GM18873 (cell line): ENCODE results near the gene GNB2.
A peak's percentile ranks its signal among the peaks of the same experiment; 100 is the strongest.
"Not testable (repeated sequence)": the region's sequence is repeated elsewhere in the genome, so short reads cannot be mapped to it uniquely, and the experiment has no call there.

Experiments used
- ATAC-seq: cut with Tn5 transposase; IDR thresholded peaks from one replicate; pipeline ENCODE4 v1.9.1; 2021; ENCODE audit warnings: mild to moderate bottlenecking, moderate library complexity, moderate number of reproducible peaks; ENCODE audit not compliant: unreplicated experiment, low FRiP score

Gene GNB2

DNA sequence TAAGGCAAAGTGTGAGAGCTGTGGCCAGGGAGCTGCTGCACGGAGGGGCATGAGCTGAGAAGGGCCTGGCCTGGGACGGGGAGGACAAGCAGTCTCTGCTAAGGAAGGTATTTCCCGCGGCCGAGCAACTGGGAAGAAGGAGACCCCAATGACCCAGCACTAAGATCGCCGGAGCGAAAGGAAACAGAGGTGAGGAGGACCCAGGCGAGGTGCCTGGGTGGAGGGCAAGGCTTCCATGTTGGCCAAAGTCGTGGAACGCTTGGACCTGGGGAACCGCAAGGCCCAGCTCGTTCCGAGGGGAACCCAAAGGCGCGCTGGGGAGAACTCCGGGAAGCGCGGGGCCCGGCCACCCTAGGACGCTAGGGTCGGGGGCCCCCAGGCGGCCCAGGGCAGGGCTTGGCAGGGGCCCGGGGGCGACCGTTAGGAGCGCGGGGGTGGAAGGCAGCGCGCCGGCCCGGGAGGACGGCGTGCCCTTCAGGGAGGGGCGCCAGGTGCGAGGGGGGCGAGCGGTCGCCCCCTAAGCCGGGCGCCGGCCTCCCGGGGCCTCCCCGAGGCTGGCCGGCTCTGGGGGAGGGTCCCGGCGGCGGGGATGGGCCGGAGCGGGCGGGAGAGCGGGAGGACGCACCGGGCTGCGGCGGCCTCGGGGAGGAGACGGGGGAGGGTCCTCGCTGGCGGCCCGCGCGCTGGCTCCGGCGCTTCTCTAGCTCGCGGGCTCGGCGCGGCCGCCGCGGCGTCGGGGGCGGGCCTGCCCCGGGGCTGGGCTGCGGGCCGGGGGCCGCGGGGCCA lies 20.0 kb downstream of the GNB2 start:
- no peak for ATAC-seq

DNA sequence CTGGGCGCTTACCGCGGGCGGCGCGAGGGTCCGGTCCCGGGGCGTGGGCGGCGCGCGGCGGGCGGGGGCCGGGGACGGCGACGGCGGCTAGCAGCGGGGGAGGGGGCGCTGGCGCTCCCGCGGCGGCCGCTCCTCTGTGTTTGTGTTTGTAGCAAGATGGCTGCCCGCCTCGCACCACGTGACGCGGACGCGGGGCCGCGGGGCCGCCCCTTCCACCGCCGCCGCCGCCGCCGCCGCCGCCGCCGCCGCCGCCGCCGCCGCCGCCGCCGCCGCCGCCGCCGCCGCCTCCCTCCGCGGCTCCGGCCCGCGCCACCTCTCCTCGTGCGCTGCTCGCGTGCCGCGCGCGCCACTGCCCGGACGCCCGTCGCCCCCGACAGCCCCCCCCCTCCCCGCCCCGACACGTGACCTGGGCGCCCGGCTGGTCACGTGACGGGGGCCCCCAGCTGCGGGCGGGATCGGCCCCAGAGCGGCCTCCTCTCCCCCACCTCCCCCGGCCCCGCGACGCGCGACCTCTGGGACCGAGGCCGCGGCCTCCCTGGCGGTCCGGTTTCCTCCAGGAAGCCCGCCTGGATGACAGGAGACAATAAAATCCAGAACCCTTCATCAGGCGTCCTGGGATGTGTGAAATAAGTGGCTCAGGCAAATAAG lies 20.7 kb downstream of the GNB2 start, which contains the start of gene GIGYF1:
TSS of gene GIGYF1 (minus strand) at position 153 of the 648 bp plus-strand sequence. CDS start 6,012 bp downstream, outside the sequence.
- ATAC-seq, result no peak

- ATAC-seq, result no peak
Measured at GRCh38 chr7:100696123-100696521, 22.6 kb downstream of the GNB2 start.

- no peak for ATAC-seq
Measured at GRCh38 chr7:100699018-100699417, 25.5 kb downstream of the GNB2 start.

- not testable (repeated sequence) for ATAC-seq
Measured at GRCh38 chr7:100701089-100701488, 27.5 kb downstream of the GNB2 start.

DNA sequence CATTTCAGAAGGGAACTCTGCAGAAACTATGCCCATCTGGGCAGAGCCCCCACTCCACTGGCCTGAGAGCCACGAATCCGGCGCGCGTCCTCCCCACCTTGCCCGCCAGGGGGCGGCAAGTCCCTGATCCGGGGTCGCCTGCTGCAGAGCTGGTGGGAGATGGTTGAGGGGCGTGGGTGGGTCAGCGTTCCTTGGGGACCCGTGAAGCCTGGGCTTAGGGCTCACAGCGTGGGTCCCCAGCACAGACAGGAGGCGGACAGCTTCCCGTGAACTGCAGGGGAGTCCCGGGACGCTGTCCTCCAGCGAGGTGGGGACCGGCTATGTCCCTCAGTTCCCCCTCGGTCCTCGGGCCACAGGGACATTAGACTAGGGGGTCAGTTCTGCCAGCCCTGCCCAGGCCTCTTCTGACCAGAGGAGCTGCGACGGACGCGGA lies 31.8 kb downstream of the GNB2 start:
- peak; percentile 56 for ATAC-seq

DNA sequence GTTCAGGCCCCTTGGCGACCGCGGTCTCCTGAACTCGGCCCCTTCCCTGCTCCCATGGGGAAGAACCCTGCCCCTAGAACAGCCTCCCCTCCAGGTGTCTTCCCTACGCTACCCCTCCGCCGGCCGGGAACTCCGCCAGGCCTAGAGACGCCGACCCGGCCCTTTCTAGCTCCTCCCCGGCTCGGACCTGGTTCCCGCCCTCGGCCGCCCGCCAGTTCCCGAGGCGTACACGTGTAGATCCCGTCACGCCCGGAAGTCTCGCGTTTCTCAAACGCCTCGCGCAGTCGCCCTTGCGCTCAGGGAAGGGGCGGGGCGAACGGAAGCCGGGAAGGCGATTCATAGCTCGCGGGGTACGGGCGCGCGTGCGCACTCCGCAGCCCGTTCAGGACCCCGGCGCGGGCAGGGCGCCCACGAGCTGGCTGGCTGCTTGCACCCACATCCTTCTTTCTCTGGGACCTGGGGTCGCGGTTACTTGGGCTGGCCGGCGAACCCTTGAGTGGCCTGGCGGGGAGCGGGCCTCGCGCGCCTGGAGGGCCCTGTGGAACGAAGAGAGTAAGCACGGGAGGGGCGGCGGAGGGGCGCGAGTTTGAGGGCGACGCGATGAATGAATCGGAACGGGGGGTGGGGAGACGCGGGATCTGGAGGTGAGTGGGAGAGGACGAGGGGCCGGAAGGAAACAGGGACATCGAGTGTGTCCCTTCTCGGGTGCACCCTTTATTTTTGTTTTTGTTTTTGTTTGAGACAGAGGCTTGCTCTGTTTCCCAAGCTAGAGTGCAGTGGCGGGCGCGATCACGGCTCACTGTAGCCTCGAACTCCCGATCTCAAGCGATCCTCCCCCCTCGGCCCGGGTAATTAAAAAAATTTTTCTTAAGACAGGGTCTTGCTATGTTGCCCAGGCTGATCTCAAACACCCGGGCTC lies 32.5 kb downstream of the GNB2 start, which contains the start of gene POP7:
TSS of gene POP7 (plus strand) at position 369 of the 919 bp plus-strand sequence. CDS start 710 bp downstream, outside the sequence.
- ATAC-seq, result peak; percentile 63

DNA sequence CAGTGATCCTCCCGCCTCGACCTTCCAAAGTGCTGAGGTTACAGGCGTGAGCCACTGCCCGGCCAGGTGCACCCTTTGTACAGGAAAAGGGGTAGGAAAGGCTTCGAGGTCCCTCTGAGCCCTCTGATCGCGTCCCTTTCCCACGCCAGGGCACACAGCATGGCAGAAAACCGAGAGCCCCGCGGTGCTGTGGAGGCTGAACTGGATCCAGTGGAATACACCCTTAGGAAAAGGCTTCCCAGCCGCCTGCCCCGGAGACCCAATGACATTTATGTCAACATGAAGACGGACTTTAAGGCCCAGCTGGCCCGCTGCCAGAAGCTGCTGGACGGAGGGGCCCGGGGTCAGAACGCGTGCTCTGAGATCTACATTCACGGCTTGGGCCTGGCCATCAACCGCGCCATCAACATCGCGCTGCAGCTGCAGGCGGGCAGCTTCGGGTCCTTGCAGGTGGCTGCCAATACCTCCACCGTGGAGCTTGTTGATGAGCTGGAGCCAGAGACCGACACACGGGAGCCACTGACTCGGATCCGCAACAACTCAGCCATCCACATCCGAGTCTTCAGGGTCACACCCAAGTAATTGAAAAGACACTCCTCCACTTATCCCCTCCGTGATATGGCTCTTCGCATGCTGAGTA lies 33.3 kb downstream of the GNB2 start:
- ATAC-seq, result no peak

GRCh38 chr7:100708395-100708794 lies 34.9 kb downstream of the GNB2 start:
- no peak for ATAC-seq

DNA sequence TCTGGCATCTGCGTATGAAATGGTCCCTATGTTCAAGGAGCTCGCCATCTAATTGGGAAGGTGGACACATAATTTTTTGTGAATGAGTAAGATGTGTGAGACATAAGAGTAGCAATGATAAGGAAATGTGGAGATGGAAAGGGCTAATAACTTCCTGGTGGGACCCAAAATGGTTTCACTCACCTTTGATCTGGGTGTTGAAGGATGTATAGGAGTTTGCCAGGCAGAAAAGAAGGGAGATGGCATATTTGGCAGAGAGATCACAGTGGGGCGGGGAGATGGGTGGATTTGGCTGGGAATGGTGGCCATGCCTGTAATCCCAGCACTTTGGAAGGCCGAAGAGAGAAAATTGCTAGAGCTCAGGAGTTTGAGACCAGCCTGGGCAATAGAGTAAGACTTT lies 36.9 kb downstream of the GNB2 start:
- no peak for ATAC-seq

GRCh38 chr7:100711369-100711768 lies 37.8 kb downstream of the GNB2 start:
- ATAC-seq, result no peak

GRCh38 chr7:100714725-100715124 lies 41.2 kb downstream of the GNB2 start:
- no peak for ATAC-seq

DNA sequence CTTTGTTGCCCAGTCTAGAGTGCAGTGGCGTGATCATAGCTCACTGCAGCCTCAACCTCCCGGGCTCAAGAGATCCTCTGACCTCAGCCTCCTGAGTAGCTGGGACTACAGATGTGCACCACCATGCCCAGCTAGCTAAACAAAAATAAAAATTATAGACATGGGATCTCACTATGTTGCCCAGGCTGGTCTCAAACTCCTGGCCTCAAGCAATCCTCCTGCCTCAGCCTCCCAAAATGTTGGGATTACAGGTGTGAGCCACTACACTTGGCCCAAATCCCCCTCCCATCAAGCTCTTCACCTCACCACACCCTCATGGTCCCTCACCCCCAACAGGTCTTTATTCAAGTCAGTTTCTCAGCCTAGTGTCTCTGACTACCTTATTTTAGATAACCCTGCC lies 43.5 kb downstream of the GNB2 start:
- ATAC-seq, result not testable (repeated sequence)

- no peak for ATAC-seq
Measured at GRCh38 chr7:100719523-100720278, 46.2 kb downstream of the GNB2 start.

DNA sequence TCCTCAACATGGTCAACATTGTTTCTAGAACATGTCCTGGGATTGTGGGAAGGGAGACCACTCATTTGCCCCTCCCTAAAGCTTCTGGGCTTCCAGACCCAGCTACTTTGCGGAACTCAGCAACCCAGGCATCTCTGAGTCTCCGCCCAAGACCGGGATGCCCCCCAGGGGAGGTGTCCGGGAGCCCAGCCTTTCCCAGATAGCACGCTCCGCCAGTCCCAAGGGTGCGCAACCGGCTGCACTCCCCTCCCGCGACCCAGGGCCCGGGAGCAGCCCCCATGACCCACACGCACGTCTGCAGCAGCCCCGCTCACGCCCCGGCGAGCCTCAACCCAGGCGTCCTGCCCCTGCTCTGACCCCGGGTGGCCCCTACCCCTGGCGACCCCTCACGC lies 46.7 kb downstream of the GNB2 start, which contains the start of gene EPO:
TSS of gene EPO (plus strand) at position 190 of the 392 bp plus-strand sequence. CDS start 513 bp downstream, outside the sequence.
- no peak for ATAC-seq

DNA sequence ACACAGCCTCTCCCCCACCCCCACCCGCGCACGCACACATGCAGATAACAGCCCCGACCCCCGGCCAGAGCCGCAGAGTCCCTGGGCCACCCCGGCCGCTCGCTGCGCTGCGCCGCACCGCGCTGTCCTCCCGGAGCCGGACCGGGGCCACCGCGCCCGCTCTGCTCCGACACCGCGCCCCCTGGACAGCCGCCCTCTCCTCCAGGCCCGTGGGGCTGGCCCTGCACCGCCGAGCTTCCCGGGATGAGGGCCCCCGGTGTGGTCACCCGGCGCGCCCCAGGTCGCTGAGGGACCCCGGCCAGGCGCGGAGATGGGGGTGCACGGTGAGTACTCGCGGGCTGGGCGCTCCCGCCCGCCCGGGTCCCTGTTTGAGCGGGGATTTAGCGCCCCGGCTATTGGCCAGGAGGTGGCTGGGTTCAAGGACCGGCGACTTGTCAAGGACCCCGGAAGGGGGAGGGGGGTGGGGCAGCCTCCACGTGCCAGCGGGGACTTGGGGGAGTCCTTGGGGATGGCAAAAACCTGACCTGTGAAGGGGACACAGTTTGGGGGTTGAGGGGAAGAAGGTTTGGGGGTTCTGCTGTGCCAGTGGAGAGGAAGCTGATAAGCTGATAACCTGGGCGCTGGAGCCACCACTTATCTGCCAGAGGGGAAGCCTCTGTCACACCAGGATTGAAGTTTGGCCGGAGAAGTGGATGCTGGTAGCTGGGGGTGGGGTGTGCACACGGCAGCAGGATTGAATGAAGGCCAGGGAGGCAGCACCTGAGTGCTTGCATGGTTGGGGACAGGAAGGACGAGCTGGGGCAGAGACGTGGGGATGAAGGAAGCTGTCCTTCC lies 47.3 kb downstream of the GNB2 start:
- no peak for ATAC-seq

DNA sequence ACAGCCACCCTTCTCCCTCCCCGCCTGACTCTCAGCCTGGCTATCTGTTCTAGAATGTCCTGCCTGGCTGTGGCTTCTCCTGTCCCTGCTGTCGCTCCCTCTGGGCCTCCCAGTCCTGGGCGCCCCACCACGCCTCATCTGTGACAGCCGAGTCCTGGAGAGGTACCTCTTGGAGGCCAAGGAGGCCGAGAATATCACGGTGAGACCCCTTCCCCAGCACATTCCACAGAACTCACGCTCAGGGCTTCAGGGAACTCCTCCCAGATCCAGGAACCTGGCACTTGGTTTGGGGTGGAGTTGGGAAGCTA lies 47.9 kb downstream of the GNB2 start:
- no peak for ATAC-seq

GRCh38 chr7:100722480-100723212 lies 49.1 kb downstream of the GNB2 start:
- no peak for ATAC-seq
